Fibroblast of lung (primary cell): Measurements from ENCODE around the gene ZNRF4.

Source experiments
- CTCF ChIP-seq, 2 donors: IDR thresholded peaks in 1 of 2; conservative IDR thresholded peaks in 1 of 2; 1 replicate in 1 of 2; 2 replicates in 1 of 2; pipeline ENCODE4 v1.5.1; 2011 to 2012; ENCODE audit warnings: low read length in 2 of 2, control low read depth in 1 of 2, inconsistent platforms in 1 of 2, low read depth in 1 of 2, mild to moderate bottlenecking in 1 of 2
- EZH2 ChIP-seq: IDR thresholded peaks from 2 replicates; pipeline ENCODE4 v1.5.1; 2012; ENCODE audit warnings: low read length, control low read depth, mild to moderate bottlenecking; ENCODE audit errors: missing control alignments

GRCh38 chr19:5463959-5464358 lies 8.7 kb downstream of the ZNRF4 start:
- TF ChIP-seq CTCF (conservative IDR thresholded peaks at IDR 0.05 in 1 of 2, IDR thresholded peaks at IDR 0.05 in 1 of 2; ENCODE audit: low read depth in 1 of 2, low read length in 2 of 2) (no peak), EZH2 (no peak)
